OCI-LY1 (cell line): Measurements from ENCODE around the gene DOCK4.

ENCODE experiments used
- EZH2 ChIP-seq: fragments of 200-600 bp; sonication (generic), shearing (Covaris generic); IDR thresholded peaks from 2 replicates; pipeline ENCODE4 v1.8.0; 2017; ENCODE audit warnings: borderline replicate concordance, mixed run types, mild to moderate bottlenecking, antibody characterized with exemption, low read length, moderate library complexity, mixed read lengths
- TF ChIP-seq, protein P1 (sequence below): fragments of 200-600 bp; sonication (generic), shearing (Covaris generic); IDR thresholded peaks from 2 replicates; pipeline ENCODE4 v1.5.1; 2017; ENCODE audit warnings: mild to moderate bottlenecking, antibody characterized with exemption, low read length, moderate library complexity, mixed read lengths

DNA sequence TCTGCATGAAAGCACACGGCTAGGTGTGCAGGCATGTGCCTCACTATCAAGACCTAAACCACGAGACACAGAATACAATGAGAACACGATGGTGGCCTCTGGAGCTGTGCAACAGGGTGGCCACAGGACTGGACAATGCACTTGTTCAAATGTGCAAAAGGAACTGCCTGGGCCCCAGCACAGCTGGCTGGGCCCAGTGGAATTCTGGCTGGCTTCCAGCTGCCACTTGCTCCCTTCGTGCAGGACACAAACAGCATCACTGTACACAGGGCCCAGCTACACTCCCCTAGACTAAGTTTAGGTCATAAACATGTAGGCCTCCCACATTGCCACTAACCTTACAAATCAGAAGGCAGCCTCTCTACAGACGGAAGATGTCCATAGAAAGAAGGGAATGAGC is 23.4 kb downstream of the DOCK4 start:
- TF ChIP-seq, protein P1, sequence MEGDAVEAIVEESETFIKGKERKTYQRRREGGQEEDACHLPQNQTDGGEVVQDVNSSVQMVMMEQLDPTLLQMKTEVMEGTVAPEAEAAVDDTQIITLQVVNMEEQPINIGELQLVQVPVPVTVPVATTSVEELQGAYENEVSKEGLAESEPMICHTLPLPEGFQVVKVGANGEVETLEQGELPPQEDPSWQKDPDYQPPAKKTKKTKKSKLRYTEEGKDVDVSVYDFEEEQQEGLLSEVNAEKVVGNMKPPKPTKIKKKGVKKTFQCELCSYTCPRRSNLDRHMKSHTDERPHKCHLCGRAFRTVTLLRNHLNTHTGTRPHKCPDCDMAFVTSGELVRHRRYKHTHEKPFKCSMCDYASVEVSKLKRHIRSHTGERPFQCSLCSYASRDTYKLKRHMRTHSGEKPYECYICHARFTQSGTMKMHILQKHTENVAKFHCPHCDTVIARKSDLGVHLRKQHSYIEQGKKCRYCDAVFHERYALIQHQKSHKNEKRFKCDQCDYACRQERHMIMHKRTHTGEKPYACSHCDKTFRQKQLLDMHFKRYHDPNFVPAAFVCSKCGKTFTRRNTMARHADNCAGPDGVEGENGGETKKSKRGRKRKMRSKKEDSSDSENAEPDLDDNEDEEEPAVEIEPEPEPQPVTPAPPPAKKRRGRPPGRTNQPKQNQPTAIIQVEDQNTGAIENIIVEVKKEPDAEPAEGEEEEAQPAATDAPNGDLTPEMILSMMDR, result no peak
- TF ChIP-seq EZH2, result no peak
